ENCODE measurements around the gene U2AF1.
"Not testable (repeated sequence)": the region's sequence is repeated elsewhere in the genome, so short reads cannot be mapped to it uniquely, and the experiment has no call there.

Gene U2AF1, protein sequence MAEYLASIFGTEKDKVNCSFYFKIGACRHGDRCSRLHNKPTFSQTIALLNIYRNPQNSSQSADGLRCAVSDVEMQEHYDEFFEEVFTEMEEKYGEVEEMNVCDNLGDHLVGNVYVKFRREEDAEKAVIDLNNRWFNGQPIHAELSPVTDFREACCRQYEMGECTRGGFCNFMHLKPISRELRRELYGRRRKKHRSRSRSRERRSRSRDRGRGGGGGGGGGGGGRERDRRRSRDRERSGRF

DNA sequence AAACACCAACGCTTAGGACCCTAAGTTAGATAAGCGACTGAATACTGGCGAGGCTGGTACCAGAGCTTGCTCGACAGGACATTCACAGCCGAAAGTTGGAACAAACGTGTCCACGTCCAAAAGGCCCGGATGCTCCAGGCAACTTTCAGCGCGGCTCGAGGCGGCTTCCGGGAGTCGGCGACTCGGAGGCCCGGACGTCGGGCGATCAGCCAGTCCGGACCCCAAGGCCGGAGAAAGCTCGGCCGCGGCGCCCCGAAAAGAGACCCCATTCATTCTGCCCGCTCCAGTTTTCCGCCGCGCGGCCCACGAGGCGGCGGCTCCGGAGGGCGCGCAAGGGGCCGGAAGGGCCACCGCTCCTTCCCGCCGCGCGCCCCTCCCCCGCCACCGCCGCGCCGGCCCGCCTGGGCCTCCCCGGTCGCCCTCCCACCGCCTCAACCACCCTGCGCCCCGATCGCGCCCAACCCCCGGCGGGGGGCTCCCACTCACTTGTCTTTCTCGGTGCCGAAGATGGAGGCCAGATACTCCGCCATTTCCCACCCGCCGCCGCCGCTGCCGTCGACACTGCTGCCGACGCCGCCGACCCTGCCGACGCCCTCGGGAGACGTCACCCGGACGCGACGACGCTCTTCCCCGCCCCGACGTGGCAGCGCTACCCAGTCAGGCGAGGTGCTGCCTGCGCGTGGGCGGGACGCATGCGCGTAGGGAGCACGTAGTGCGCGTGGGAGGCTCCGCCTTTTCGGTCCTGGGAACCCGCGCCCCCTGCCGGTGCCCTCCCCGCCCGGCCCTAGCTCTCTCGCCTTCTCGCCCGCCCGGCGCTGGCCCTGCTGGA is at the start of gene U2AF1:
TSS of gene U2AF1 (minus strand) at position 606 of the 829 bp plus-strand sequence. CDS start at position 530, 76 bp downstream.
- not testable (repeated sequence) for DNase-seq

DNA sequence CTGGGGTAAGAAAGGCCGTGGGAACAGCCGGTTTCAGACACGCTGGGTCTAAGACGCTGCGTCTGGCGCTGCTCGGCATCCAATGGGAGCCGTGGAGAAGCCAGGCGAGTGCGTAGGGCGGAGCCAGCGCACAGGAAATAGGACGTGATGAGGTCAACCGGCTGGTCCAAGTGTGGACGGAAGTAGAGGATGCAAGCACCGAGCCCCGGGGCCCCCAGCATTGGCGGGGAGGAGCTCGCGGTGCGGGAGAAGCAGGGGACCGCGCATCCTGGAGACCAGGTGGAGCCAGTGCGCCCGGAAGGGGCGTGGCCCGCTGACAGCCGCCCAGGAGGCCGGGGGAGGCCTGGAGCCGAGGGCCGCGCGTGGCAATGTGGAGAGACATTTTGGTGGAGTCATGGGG is 46.2 kb upstream of the U2AF1 start:
- not testable (repeated sequence) for DNase-seq

DNA sequence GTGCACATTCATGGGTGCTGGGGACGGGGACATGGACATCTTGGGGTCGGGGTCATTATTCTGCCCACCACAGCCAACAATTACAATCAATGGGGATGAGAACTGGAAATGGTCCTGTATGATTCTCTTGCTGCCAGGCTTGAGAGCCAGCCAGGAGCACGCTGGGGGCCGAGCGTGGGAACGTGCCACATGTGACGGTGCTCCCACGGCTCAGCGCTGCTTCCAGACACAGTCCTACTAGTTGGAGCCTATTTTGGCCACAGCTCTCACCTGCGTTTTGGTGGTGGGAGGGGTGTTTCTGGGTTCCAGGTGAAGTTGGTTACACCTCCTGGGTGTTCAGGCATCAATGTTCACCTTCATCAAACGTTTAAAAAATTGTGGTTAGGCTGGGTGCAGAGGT is 42.0 kb upstream of the U2AF1 start:
- not testable (repeated sequence) for DNase-seq

DNA sequence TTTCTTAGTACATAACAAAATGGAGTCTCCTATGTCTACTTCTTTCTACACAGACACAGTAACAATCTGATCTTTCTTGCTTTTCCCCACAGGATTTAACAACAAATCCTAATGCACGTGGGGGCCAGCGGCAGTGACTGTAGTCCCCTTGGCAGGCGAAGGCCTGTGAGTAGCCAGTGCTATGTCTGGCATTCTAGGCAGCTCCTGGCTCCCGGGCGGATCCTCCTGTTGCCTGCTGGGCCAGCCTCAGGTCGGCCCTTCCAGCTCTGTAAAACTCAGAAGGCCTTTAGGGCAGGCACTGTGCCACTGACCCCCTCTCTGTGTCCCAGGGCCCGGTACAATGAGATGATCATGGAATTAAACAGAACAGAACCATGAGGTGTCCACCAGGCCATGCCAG is 40.6 kb upstream of the U2AF1 start:
- DNase-seq, result not testable (repeated sequence)

DNA sequence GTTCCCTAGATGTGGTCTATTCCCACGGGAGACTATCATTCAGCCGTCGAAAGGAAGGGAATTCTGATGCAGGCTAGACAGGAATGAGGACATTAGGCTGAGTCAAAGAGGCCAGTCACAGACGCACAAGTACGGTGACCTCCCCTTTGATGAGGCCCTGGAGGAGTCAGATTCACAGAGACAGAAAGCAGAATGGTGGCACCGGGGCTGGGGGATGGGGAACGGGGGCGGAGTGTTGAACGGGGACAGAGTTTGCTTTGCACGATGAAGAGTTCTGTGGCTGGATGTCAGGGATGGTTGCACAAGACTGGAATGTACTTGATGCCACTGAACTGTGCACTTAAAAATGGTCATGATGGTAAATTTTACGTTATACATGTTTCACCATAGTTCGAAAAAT is 39.3 kb upstream of the U2AF1 start:
- not testable (repeated sequence) for DNase-seq

DNA sequence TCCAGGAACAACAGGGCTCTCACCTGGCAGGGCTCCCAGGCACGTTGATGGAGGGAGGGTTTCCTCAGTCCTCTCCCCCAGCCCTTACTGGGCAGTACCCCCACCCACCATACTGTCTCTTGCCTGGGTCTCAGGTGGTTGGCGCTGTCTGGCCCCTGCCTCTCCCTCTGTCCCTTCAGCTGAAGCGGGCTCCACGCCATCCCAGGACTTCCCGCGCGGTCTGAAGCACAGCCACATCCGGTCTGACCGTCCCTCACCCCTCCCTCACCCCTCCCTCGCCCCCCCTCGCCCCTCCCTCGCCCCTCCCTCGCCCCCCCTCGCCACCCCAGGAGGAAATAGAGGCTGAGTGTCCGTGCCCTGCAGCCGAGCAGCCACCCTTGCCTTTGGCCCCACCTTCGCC is 34.0 kb upstream of the U2AF1 start:
- DNase-seq, result not testable (repeated sequence)

DNA sequence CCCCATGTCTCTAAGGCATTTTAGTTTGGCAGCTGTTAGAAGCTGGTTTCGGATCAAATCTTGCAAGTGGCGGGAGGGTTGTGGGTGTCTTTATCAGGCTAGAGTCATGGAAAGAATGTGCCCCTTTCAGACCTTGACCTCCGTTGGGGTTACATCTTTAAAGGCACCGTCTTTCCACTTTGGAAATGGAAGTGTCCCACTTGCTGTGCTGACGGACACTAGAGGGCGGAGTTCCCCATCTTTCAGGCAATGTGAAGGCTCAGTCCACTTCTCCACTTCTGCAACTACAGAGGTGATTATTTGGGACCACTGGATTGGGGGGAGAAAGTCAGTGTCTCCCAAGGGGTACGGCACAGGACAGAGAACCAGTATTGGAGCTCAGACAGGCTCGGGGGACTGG is 31.6 kb upstream of the U2AF1 start:
- DNase-seq, result not testable (repeated sequence)

DNA sequence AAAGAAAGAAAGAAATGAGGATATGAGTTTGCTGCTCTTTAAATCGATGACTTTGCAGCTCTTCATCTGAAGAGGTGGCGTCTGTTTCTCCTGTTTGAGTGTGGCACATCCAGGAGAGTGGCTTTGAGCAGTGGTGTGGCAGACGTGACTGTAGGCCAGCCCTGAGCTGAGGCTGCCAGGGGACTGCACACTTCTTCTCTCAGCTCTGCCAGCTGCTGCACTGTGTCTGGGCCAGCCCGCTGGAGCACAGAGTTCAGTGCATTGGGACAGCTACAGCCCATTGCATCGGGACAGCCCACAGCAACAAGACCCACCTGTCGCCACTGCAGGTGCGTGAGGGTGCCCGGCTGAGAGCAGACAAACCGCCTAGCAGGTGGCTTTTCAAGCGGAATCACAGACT is 27.1 kb upstream of the U2AF1 start:
- not testable (repeated sequence) for DNase-seq

DNA sequence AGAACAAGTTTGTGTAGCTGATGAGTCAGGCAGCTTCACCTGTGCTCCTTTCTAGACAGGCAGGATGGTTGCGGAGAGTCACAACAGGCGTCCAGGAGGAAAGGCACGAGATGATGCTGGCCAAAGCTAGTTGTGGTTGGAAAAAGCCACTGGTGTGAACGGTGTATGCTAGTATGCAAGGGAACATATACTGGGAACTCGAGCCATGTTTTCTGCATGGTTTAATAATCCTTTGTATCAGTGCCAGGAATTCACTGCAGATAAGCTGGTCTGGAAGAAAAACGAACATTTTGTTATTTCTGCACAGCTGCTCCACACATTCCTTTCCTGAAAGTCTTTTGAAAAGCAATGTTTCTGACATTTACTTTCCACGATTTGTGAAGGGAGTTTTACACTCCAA is 22.7 kb upstream of the U2AF1 start:
- not testable (repeated sequence) for DNase-seq

DNA sequence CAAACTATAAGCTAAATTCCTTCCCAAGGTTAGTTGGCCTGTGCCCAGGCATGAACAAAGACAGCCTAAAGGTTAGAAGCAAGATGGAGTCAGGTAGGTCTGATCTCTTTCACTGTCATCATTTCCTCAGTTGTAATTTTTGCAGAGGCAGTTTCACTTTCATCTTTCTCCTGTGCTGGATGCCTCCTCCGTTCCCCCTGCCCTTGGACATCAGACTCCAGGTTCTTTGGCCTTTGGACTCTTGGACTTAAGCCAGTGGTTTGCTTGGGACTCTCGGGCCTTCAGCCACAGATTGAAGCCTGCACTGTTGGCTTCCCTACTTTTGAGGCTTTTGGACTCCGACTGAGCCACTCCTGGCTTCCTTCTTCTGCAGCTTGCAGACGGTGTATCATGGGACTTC is 8.6 kb upstream of the U2AF1 start:
- DNase-seq, result not testable (repeated sequence)

DNA sequence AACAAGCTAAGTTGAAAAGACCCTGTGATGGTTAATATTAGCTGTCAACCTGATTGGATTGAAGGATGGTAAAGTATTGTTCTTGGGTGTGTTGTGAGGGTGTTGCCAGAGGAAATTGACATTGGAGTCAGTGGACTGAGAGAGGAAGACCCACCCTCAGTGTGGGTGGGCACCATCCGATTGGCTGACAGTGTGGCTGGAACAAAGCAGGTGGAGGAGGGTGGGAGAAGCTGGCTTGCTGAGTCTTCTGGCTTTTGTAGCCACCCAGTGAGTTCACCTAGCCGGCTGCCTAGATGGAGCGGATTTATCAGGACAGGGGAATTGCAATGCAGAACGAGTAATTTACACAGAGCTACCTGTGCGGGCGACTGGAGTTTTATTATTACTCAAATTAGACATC is 7.1 kb upstream of the U2AF1 start:
- DNase-seq, result not testable (repeated sequence)

DNA sequence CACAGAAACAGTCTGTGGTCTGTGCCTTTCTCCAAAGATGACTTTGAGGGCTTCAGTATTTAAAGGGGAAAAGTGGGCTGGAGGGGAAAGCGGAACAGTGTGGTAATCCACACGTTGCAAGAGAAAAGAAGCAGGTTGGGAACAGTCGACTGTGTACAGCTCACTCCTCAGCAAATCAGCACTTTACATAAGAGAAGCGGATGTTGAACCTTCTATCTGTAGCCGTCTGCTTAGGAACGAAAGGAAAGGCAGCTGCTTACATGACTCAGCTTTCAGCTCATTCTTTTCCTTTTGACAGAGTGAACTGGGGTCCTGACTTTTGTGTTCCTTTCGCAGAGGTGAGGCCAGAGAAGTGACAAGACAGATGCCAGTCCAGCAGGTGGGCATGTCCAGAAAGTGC is 1.6 kb upstream of the U2AF1 start:
- DNase-seq, result not testable (repeated sequence)

DNA sequence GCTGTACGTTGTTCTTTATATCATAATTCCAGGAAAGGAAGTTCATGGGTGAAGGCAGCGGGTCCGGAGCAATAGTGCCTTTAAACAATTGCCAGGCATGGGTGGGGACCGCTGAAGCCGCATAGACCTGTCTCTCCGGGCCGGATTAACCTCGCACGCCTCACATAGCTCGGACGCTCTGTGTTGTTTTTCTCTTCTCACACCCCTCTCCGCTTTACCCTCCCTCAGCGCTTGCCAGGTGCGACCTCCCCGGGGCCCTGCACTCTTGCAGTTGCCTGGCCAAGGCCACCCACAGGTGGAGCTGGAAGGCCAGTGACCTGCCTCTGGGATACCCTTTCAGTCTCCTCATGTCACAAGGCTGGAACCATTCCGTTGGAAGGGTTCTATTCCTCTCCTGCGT is 807 bp upstream of the U2AF1 start:
- not testable (repeated sequence) for DNase-seq

DNA sequence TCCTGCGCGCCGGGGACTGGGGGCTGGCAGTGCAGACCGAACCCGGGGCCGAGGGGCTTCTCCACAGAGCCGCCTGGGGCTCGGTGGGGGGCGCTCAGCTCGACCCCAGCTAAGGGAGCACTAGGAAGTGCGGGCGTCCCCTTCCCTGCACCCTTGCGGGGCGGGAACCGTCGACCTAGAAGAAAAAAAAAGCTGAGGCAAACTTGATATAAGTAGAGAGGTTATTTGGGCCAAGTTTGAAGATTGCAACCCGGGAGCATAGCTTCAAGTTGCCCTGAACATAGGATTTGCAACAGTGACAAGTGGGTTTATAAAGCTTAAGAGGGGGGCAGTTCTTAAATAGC is 396 bp upstream of the U2AF1 start:
- DNase-seq, result not testable (repeated sequence)

DNA sequence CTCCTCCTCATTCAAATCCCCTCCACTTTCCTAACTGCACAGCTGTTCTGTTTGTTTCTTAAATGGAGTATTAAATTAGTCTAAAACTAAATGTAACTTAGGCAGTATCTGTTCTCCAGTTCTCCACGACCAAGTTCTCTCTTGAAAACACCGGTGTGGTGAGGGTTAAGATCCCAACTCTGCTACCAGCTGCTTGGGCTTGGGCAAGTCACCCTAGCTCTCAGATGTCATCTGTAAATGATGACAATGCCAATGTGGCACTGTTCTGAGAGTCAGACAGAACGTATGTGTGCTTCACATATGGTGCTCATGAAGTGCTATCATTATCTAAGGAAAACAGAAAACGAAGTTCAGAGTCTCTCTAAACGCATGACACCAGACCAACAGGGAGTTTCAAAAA is 2.7 kb downstream of the U2AF1 start:
- DNase-seq, result not testable (repeated sequence)

DNA sequence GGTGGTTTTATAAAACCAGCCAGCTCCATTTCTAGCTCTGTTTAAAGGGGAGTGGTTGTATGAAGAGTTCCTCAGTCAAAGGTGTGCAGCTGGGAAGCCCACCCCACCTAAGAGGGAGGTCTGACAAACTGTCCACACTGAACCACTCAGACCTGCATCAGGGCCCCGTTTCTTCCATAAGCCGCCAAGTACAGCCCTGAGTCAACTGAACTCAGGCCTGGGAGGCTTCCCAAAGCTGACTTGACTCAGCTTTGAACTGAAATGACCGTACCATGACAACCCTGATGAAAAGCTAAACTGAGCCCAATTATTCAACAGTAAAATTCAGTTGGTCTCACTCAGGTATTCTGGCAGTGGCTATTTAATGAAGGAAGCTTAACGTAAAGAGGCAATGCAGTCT is 5.1 kb downstream of the U2AF1 start:
- not testable (repeated sequence) for DNase-seq

DNA sequence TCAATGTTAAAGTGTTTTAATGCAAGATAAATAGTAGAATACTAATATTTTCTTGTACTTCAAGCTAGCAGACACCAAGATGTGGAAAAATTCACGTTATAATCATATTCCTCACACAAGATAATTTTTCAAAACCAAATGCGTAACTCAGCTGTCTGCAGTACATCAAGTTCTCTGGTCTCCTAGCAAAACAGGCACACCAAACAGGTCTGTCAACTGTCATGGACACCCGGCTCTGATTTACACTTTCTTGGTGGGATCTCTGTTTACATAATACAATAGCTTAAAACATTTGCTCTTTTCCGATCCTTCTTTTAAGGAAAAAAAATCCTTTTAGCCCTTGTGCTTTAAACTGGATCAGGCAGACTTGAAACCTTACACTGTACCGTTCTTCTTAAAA is 5.7 kb downstream of the U2AF1 start:
- not testable (repeated sequence) for DNase-seq

DNA sequence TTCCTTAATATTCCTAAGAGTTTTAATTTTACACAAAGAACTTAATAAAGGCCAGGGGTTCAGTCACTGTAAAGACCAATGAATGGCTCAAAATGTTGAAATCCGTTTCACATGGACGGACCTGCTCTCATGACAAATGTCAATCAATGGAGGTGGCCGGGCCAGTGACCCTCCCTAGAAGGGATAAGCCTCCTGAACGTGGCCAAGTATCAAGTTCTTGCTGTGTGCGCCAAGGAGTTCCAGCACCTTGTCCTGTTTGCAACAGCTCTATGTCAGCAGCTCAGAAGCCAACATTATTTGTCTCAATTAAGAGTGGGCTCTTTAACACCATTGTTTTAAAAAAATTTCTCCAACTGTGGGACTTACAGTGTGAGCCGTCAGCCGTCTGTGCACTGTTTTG is 6.4 kb downstream of the U2AF1 start:
- not testable (repeated sequence) for DNase-seq

DNA sequence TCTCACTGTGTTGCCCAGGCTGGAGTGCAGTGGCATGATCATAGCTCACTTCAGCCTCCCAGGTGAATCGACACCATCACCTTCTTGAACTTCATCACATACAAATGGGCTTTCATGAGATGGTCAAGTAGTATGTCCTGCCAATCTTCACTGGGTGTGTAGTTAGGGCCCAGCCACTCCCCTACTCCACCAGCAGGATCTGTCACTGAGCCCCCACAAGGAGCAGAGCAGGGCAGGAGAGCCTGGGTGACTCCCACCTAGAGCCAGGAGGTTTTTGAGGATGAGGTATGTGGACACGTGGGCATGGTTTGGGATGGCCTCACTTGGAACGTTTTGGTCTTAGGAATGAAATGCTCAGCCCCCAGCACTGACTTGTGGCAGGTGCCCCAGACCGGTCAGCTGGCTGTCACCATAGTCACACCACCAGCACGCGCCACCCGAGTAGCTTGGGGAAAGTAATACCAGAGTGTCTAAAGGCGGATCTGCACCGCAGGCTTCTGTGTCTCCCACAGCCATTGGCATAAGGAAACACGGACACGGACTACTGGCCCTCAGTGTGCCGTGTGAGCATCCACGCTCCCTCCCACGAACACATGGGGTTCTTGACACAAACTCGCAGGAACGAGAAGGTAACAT is 15.3 kb downstream of the U2AF1 start:
- DNase-seq, result not testable (repeated sequence)

DNA sequence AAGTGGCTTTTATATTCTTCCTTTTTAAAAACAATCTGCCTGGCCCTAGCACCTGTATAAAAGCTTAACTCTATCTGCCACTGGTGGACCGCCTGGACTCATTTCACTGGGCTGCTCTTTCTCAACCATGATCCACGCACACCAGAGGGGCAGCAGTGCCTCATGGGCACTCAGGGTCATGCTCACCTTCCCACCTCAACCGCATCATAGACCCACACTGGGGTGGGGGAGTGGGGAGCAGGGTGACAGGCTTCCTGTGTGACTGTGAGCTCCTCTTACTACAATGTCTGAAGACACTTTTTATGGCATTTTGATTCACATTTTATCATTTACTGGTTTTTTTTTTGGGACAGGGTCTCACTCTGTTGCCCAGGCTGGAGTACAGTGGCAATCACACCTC is 16.4 kb downstream of the U2AF1 start:
- DNase-seq, result not testable (repeated sequence)

DNA sequence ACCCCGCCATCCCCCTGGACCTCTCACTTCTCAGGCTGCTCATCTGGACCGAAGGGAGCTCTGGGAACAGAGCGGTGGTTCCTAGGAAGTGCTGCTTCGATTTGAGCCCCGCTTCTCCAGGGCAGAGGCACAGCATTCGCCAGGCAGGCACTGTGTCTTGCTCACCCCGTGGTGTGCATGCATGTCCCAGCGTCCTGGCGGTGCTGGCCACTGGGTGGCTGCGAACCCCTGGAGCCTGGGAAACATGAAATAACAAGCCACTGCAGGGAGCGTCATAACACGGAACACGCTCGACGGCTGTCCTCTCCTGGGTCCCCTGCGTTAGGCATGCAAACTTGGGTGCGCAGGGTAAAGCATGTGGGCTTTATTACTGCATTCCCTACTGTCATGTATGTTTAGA is 17.9 kb downstream of the U2AF1 start:
- not testable (repeated sequence) for DNase-seq

DNA sequence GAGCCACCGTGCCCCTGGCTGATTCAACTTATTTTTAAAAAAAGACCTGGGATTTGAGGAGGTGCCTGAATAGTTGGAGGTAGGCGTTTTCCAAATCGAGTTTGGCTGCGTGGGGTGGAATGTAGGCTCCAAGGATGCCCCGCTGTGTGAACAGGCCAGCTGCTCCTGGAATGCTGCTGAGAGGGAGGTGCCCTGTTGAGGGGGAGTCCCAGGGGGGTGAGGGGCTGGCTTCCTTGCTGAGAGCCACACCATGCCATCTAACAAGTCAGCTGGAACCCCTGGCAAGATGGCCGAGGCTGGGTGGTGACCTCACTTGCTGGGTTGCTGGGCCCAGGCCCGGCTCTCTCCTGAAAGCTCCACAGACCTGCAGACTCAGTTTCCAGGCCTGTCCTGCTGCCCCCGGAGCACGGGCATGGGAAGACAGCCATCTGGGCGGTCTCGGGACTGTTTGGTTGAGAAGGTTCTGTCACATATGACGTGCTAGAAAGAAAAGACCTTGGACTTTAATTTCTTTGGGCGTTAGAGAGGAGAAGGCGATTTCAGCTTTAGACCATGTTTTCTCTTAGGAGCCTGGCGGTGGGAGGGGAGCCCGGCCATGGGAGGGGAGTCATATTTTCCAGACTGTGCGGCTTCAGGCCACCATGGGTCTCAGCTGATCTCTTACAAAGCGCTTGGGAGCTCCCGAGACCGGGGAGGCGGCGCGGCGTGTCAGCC is 24.6 kb downstream of the U2AF1 start:
- DNase-seq, result not testable (repeated sequence)
